ENCODE results near the gene TMEM214.

TMEM214 gene

DNA sequence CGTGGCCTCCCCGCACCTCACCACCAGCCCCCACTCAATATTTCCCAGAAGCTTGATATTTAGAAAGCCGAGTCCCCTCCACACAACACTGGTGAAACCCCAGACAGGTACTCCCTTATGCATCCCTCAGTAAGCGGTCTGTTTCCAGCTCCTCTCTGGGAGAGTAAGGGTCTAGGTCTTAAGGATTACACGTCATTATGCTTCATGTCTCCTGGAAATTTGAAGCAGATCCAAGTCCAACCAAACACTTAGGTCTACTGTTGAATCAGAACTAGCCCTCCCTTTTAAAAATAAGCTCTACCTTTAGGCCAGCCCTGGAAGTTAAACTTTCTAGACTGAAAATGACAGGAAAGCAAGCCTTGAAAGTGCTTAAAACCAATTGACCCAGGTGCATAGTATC lies 40.2 kb downstream of the TMEM214 start:
- TF ChIP-seq POLR2AphosphoS5 (IDR thresholded peaks at IDR 0.05; ENCODE audit: low read depth, low read length) (no peak), SIN3A (IDR thresholded peaks at IDR 0.05; ENCODE audit: borderline replicate concordance, insufficient read depth, low read length) (no peak), TAF1 (IDR thresholded peaks at IDR 0.05; ENCODE audit: borderline replicate concordance, insufficient read depth, low read length) (no peak)
- TF ChIP-seq, protein P1, sequence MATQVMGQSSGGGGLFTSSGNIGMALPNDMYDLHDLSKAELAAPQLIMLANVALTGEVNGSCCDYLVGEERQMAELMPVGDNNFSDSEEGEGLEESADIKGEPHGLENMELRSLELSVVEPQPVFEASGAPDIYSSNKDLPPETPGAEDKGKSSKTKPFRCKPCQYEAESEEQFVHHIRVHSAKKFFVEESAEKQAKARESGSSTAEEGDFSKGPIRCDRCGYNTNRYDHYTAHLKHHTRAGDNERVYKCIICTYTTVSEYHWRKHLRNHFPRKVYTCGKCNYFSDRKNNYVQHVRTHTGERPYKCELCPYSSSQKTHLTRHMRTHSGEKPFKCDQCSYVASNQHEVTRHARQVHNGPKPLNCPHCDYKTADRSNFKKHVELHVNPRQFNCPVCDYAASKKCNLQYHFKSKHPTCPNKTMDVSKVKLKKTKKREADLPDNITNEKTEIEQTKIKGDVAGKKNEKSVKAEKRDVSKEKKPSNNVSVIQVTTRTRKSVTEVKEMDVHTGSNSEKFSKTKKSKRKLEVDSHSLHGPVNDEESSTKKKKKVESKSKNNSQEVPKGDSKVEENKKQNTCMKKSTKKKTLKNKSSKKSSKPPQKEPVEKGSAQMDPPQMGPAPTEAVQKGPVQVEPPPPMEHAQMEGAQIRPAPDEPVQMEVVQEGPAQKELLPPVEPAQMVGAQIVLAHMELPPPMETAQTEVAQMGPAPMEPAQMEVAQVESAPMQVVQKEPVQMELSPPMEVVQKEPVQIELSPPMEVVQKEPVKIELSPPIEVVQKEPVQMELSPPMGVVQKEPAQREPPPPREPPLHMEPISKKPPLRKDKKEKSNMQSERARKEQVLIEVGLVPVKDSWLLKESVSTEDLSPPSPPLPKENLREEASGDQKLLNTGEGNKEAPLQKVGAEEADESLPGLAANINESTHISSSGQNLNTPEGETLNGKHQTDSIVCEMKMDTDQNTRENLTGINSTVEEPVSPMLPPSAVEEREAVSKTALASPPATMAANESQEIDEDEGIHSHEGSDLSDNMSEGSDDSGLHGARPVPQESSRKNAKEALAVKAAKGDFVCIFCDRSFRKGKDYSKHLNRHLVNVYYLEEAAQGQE (IDR thresholded peaks at IDR 0.05; ENCODE audit: insufficient read depth in 1 of 2, low read depth in 2 of 2, low read length in 2 of 2) = no peak

DNA sequence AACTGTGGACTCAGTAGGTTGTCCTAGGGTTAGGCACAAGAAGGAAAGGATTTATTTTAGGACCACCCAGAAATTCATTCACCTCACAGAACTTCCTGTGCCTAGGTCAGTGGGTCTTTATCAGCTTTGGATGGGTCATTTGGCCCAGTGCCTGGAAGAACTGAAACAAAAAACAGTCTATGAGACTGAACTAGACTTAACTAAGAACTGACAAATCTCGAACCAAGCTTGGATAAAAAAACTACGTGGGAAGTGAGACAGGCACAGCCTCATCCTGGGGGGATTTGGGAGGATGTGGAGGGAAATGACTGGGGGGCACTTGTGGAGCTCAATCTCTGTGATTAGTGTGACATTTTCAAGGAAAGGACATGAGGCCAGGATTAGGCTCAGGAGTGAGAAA lies 41.0 kb downstream of the TMEM214 start:
- TF ChIP-seq POLR2AphosphoS5 (IDR thresholded peaks at IDR 0.05; ENCODE audit: low read depth, low read length) (no peak), SIN3A (IDR thresholded peaks at IDR 0.05; ENCODE audit: borderline replicate concordance, insufficient read depth, low read length) (no peak), FOXP2 (optimal IDR thresholded peaks at IDR 0.05; ENCODE audit: borderline replicate concordance, extremely low read depth, extremely low read length, insufficient read depth) (no peak), TAF1 (IDR thresholded peaks at IDR 0.05; ENCODE audit: borderline replicate concordance, insufficient read depth, low read length) (no peak)
- TF ChIP-seq, protein P1 (IDR thresholded peaks at IDR 0.05; ENCODE audit: insufficient read depth in 1 of 2, low read depth in 2 of 2, low read length in 2 of 2) = no peak

DNA sequence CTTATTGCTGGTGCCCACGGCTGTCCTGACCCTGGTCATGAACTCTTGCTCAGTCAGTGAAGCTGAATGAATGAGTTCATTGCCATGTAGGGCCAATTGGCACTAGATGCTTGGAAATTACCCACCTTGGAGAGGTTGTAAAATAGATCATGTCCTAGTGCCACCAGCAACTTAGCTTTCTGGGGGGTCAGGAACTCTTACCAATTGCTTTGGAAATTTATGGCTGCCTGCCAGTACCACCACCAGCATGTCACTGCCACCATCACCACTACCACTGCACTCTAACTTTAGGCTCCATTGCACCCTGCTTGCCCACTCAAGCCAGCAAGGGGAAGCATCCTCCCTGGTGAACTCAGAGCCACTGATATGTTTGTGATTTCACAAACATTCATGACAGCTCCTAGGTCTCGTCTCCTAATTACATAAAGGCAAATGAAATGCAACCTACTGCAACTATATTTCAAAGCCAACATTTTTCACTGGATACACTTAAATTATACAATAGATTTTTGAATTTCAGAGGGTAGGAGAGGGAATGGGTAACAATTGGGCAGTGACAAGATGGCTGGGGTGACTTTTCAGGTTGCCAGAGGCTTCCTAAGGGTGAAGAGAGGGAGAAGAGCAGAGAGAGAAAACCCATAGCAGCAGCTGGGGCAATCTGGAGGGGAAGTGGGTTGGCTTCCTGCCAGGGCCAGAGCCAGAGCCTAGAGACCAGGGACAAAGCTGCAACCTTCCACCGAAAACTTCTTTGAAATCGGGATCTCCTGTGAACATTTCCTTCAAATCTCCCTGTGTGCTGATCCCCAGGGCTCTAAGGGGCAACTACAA lies 42.2 kb downstream of the TMEM214 start:
- TF ChIP-seq SIN3A (IDR thresholded peaks at IDR 0.05; ENCODE audit: borderline replicate concordance, insufficient read depth, low read length) (no peak), POLR2AphosphoS5 (IDR thresholded peaks at IDR 0.05; ENCODE audit: low read depth, low read length) (no peak), TAF1 (IDR thresholded peaks at IDR 0.05; ENCODE audit: borderline replicate concordance, insufficient read depth, low read length) (no peak), FOXP2 (optimal IDR thresholded peaks at IDR 0.05; ENCODE audit: borderline replicate concordance, extremely low read depth, extremely low read length, insufficient read depth) (no peak)
- TF ChIP-seq, protein P1 (IDR thresholded peaks at IDR 0.05; ENCODE audit: insufficient read depth in 1 of 2, low read depth in 2 of 2, low read length in 2 of 2) = no peak

DNA sequence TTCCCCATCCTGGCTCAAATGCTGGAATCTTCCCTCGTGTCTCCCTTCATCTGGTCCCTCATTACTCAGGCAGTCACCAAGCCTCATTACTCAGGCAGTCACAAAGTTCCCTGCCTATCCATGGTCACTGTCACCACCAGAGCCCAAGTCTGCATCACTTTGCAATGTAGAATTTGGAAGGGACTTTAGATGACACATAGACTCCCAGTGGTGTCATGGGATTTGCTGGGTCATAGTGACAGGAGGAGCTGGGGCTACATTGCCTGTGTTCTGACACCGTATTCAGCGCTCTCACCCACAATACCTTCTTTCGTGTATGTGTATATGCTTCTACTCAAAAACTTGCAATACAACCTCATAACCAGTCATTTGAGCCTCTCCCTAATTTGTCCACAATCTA lies 43.6 kb downstream of the TMEM214 start:
- TF ChIP-seq SIN3A (IDR thresholded peaks at IDR 0.05; ENCODE audit: borderline replicate concordance, insufficient read depth, low read length) (no peak), TAF1 (IDR thresholded peaks at IDR 0.05; ENCODE audit: borderline replicate concordance, insufficient read depth, low read length) (no peak), FOXP2 (optimal IDR thresholded peaks at IDR 0.05; ENCODE audit: borderline replicate concordance, extremely low read depth, extremely low read length, insufficient read depth) (no peak), POLR2AphosphoS5 (IDR thresholded peaks at IDR 0.05; ENCODE audit: low read depth, low read length) (no peak)
- TF ChIP-seq, protein P1 (IDR thresholded peaks at IDR 0.05; ENCODE audit: insufficient read depth in 1 of 2, low read depth in 2 of 2, low read length in 2 of 2) = no peak

Data from PFSK-1 (cell line).